ENCODE results near the gene COPB2. TPM values are rescaled to one million over a fixed set of nuclear protein-coding genes. Genes with fewer than 3 reads are reported as not detected.

COPB2 gene
- total RNA-seq, 2 donors from 2014 or later: 161 to 184 TPM

- 71 to 95% methylated on average over 2 to 5 of the region's 5 CpGs for WGBS, 2 experiments (ENCODE audit: insufficient coverage in 1 of 2, insufficient read length in 1 of 2)
- Mint-ChIP-seq H3K4me1 (peaks cover 2% of the 10 kb centered on the region), H3K27ac (no peak overlapping the region), H3K27me3 (ENCODE audit: insufficient read depth) (peaks cover 61% of the 10 kb centered on the region), H3K36me3 (ENCODE audit: low read depth) (no peaks in the 10 kb centered on the region), H3K9me3 (no peaks in the 10 kb centered on the region), H3K4me3 (no peak overlapping the region)
- peak; percentile 7 for DNase-seq
- Histone ChIP-seq H3K27ac (ENCODE audit: low read depth, low read length) (no peak overlapping the region), H3K9me3 (ENCODE audit: control insufficient read depth, low read length) (no peaks in the 10 kb centered on the region), H3K4me3 (ENCODE audit: low read length) (no peak overlapping the region), H3K36me3 (ENCODE audit: control insufficient read depth, insufficient read depth, low read length) (no peaks in the 10 kb centered on the region), H3K27me3 (ENCODE audit: control insufficient read depth, insufficient read depth, low read length, poor library complexity, severe bottlenecking) (peaks cover 39% of the 10 kb centered on the region), H3K9ac (ENCODE audit: extremely low read depth, low read length, poor library complexity, severe bottlenecking) (no peak overlapping the region), H3K4me1 (ENCODE audit: control insufficient read depth, insufficient read depth, low read length) (no peaks in the 10 kb centered on the region)
- no peak for TF ChIP-seq CTCF (conservative IDR thresholded peaks at IDR 0.05)
Observed at GRCh38 chr3:139326131-139326530, 63.3 kb downstream of the COPB2 start.

- 94% methylated on average over 3 of the region's 3 CpGs; no CpG with 5 or more reads in 1 of the 2 experiments for WGBS, 2 experiments (ENCODE audit: insufficient coverage in 1 of 2, insufficient read length in 1 of 2)
Observed at GRCh38 chr3:139325551-139325950, 63.9 kb downstream of the COPB2 start.

GRCh38 chr3:139324456-139324855, 65.0 kb downstream of the COPB2 start:
- no peaks in the 10 kb centered on the region for H3K36me3 ChIP-seq (ENCODE audit: control insufficient read depth, insufficient read depth, low read length)
- no peak overlapping the region for H3K4me3 ChIP-seq (ENCODE audit: low read length)
- no peak overlapping the region for H3K4me3 Mint-ChIP-seq
- TF ChIP-seq CTCF (conservative IDR thresholded peaks at IDR 0.05): no peak
- no peak overlapping the region for H3K27ac Mint-ChIP-seq
- H3K4me1 ChIP-seq (ENCODE audit: control insufficient read depth, insufficient read depth, low read length): no peaks in the 10 kb centered on the region
- peaks cover 22% of the 10 kb centered on the region for H3K27me3 ChIP-seq (ENCODE audit: control insufficient read depth, insufficient read depth, low read length, poor library complexity, severe bottlenecking)
- H3K36me3 Mint-ChIP-seq (ENCODE audit: low read depth): no peaks in the 10 kb centered on the region
- WGBS, 2 experiments (ENCODE audit: insufficient coverage in 1 of 2, insufficient read length in 1 of 2): 66 to 81% methylated on average over 2 to 5 of the region's 5 CpGs
- DNase-seq: no peak
- H3K4me1 Mint-ChIP-seq: peaks cover under 1% of the 10 kb centered on the region
- H3K9me3 ChIP-seq (ENCODE audit: control insufficient read depth, low read length): no peaks in the 10 kb centered on the region
- no peak overlapping the region for H3K9ac ChIP-seq (ENCODE audit: extremely low read depth, low read length, poor library complexity, severe bottlenecking)
- H3K27me3 Mint-ChIP-seq (ENCODE audit: insufficient read depth): peaks cover 46% of the 10 kb centered on the region
- no peaks in the 10 kb centered on the region for H3K9me3 Mint-ChIP-seq
- H3K27ac ChIP-seq (ENCODE audit: low read depth, low read length): no peak overlapping the region

More at GRCh38 chr3:139325551-139325950, 63.9 kb downstream of the COPB2 start:
- peaks cover 2% of the 10 kb centered on the region for H3K4me1 Mint-ChIP-seq
- no peaks in the 10 kb centered on the region for H3K9me3 Mint-ChIP-seq
- DNase-seq: peak; percentile 13
- no peak for TF ChIP-seq CTCF (conservative IDR thresholded peaks at IDR 0.05)
- Histone ChIP-seq H3K9ac (ENCODE audit: extremely low read depth, low read length, poor library complexity, severe bottlenecking) (no peak overlapping the region), H3K36me3 (ENCODE audit: control insufficient read depth, insufficient read depth, low read length) (no peaks in the 10 kb centered on the region), H3K4me1 (ENCODE audit: control insufficient read depth, insufficient read depth, low read length) (no peaks in the 10 kb centered on the region), H3K27me3 (ENCODE audit: control insufficient read depth, insufficient read depth, low read length, poor library complexity, severe bottlenecking) (peaks cover 33% of the 10 kb centered on the region), H3K4me3 (ENCODE audit: low read length) (no peak overlapping the region), H3K27ac (ENCODE audit: low read depth, low read length) (no peak overlapping the region), H3K9me3 (ENCODE audit: control insufficient read depth, low read length) (no peaks in the 10 kb centered on the region)
- peaks cover 57% of the 10 kb centered on the region for H3K27me3 Mint-ChIP-seq (ENCODE audit: insufficient read depth)
- no peaks in the 10 kb centered on the region for H3K36me3 Mint-ChIP-seq (ENCODE audit: low read depth)
- H3K27ac Mint-ChIP-seq: no peak overlapping the region
- H3K4me3 Mint-ChIP-seq: no peak overlapping the region
